WTC11 (cell line): ENCODE results near the gene CTSE. TPM values are rescaled to one million over a fixed set of nuclear protein-coding genes. Genes with fewer than 3 reads are reported as not detected.

Experiments
- ATAC-seq: fragments of 200-7000 bp; cut with Tn5 transposase; 2 replicates; pipeline ENCODE4 v1.10.0; 2021; ENCODE audit warnings: mild to moderate bottlenecking, moderate library complexity
- CTCF ChIA-PET: fragments of 300-600 bp; sonication (Branson Sonifier 250); formaldehyde crosslinking; loops from one replicate; lab custom pipeline; 2021; ENCODE audit warnings: antibody characterized with exemption; lab: Charles Lee
- POLR2A ChIA-PET: fragments of 350-600 bp; sonication (Branson Sonifier 250); formaldehyde crosslinking; loops from one replicate; lab custom pipeline; 2021; ENCODE audit warnings: antibody characterized with exemption; lab: Charles Lee
- DNase-seq: peaks from one replicate; pipeline ENCODE4 v3.0.0; 2021; ENCODE audit warnings: low spot score
- H3K27ac Mint-ChIP-seq: 2 replicates; pipeline ENCODE4 v1.8.0; 2021; ENCODE audit warnings: mixed read lengths
- H3K27me3 Mint-ChIP-seq: 2 replicates; pipeline ENCODE4 v1.8.0; 2021; ENCODE audit warnings: low read depth, mild to moderate bottlenecking, moderate library complexity, mixed read lengths
- H3K36me3 Mint-ChIP-seq: 2 replicates; pipeline ENCODE4 v1.8.0; 2021; ENCODE audit warnings: mixed read lengths
- H3K4me1 Mint-ChIP-seq: 2 replicates; pipeline ENCODE4 v1.8.0; 2022; ENCODE audit warnings: mixed read lengths
- H3K4me3 Mint-ChIP-seq: 2 replicates; pipeline ENCODE4 v1.8.0; 2021; ENCODE audit warnings: mild to moderate bottlenecking, moderate library complexity, mixed read lengths
- H3K9me3 Mint-ChIP-seq: 2 replicates; pipeline ENCODE4 v1.8.0; 2021; ENCODE audit warnings: mixed read lengths
- AFF4 ChIP-seq: sonication (generic); formaldehyde crosslinking; IDR thresholded peaks from 2 replicates; pipeline ENCODE4 v1.8.1; 2023; ENCODE audit warnings: mild to moderate bottlenecking, missing genetic modification reagents, borderline replicate concordance
- ARID4B ChIP-seq: sonication (generic); formaldehyde crosslinking; IDR thresholded peaks from 2 replicates; pipeline ENCODE4 v1.8.0; 2023; ENCODE audit warnings: missing genetic modification reagents, mild to moderate bottlenecking, borderline replicate concordance
- CREB1 ChIP-seq: sonication (generic); formaldehyde crosslinking; IDR thresholded peaks from 2 replicates; pipeline ENCODE4 v1.8.0; 2023; ENCODE audit warnings: mild to moderate bottlenecking, missing genetic modification reagents
- ESRRA ChIP-seq: sonication (generic); formaldehyde crosslinking; IDR thresholded peaks from 2 replicates; pipeline ENCODE4 v1.8.1; 2022; ENCODE audit warnings: mild to moderate bottlenecking, missing genetic modification reagents, borderline replicate concordance
- GTF2I ChIP-seq: fragments of 250-450 bp; sonication (Bioruptor Pico); conservative IDR thresholded peaks from 2 replicates; pipeline ENCODE4 v1.4.0; 2021; ENCODE audit warnings: mild to moderate bottlenecking
- HMGXB4 ChIP-seq: sonication (generic); formaldehyde crosslinking; IDR thresholded peaks from 2 replicates; pipeline ENCODE4 v1.8.1; 2023; ENCODE audit warnings: mild to moderate bottlenecking, moderate library complexity, missing genetic modification reagents
- NFYB ChIP-seq: sonication (generic); formaldehyde crosslinking; conservative IDR thresholded peaks from 2 replicates; pipeline ENCODE4 v1.8.0; 2022; ENCODE audit warnings: low read depth, missing genetic modification reagents
- PRDM15 ChIP-seq: sonication (generic); formaldehyde crosslinking; IDR thresholded peaks from 2 replicates; pipeline ENCODE4 v1.8.0; 2022; ENCODE audit warnings: missing genetic modification reagents
- RORB ChIP-seq: fragments of 250-450 bp; sonication (Bioruptor Pico); IDR thresholded peaks from 2 replicates; pipeline ENCODE4 v1.9.0; 2021; ENCODE audit warnings: mild to moderate bottlenecking
- SMAD4 ChIP-seq: sonication (generic); formaldehyde crosslinking; IDR thresholded peaks from 2 replicates; pipeline ENCODE4 v1.8.0; 2022; ENCODE audit warnings: mild to moderate bottlenecking, missing genetic modification reagents
- STAT6 ChIP-seq: sonication (generic); formaldehyde crosslinking; conservative IDR thresholded peaks from 2 replicates; pipeline ENCODE4 v1.8.1; 2023; ENCODE audit warnings: mild to moderate bottlenecking, low read depth, missing genetic modification reagents, moderate library complexity
- USF1 ChIP-seq: sonication (generic); formaldehyde crosslinking; IDR thresholded peaks from 2 replicates; pipeline ENCODE4 v1.8.0; 2022; ENCODE audit warnings: mild to moderate bottlenecking, missing genetic modification reagents
- ZNF281 ChIP-seq: sonication (generic); formaldehyde crosslinking; IDR thresholded peaks from 2 replicates; pipeline ENCODE4 v1.8.0; 2023; ENCODE audit warnings: mild to moderate bottlenecking, missing genetic modification reagents
- ZNF396 ChIP-seq: fragments of 250-450 bp; sonication (Bioruptor Pico); IDR thresholded peaks from 2 replicates; pipeline ENCODE4 v1.8.0; 2021; ENCODE audit warnings: mild to moderate bottlenecking, moderate library complexity, borderline replicate concordance
- total RNA-seq: library from RNA; stranded (reverse); gene quantifications from 3 replicates; pipeline ENCODE4 v1.2.3, GENCODE V29; 2021

Gene CTSE
- total RNA-seq, 1 experiment from 2014 or later, result 0.17 TPM

- TF ChIP-seq NFYB (no peak), CREB1 (CRISPR knock-in tag) (no peak), PRDM15 (CRISPR knock-in tag) (no peak), ZNF396 (CRISPR knock-in tag) (no peak), USF1 (CRISPR knock-in tag) (no peak), ARID4B (no peak)
Observed at GRCh38 chr1:205989786-205990185, 33.9 kb downstream of the CTSE start (continued).

- POLR2A ChIA-PET, result no interaction called here
- TF ChIP-seq HMGXB4 (CRISPR knock-in tag) (no peak), AFF4 (no peak), GTF2I (CRISPR knock-in tag) (no peak), RORB (no peak), ZNF281 (CRISPR knock-in tag) (no peak), STAT6 (CRISPR knock-in tag) (no peak), ESRRA (CRISPR knock-in tag) (no peak), SMAD4 (CRISPR knock-in tag) (no peak)
- TF ChIP-seq, all 79 proteins: peak for 0
- CTCF ChIA-PET, result no interaction called here
Observed at GRCh38 chr1:205988585-205988995, 35.1 kb downstream of the CTSE start.

More at GRCh38 chr1:205988585-205988995, 35.1 kb downstream of the CTSE start:
- Mint-ChIP-seq H3K27ac (no peak overlapping the region), H3K36me3 (no peaks in the 10 kb centered on the region), H3K27me3 (no peaks in the 10 kb centered on the region; the same call in 1 of the 2 replicates), H3K4me1 (0 out of 2 replicates have a peak, but pooled peaks cover 4% of the 10 kb centered on the region), H3K4me3 (no peak overlapping the region), H3K9me3 (no peaks in the 10 kb centered on the region)
- ATAC-seq (peak; percentile 67), DNase-seq (no peak)
